T47D (cell line): ENCODE data around the gene EDA2R.

ENCODE experiments used
- DNase-seq, 2 experiments: peaks; one replicate each; pipeline versions ENCODE4 v3.0.0 to v3.0.0-alpha.2; 2011 to 2012; ENCODE audit warnings: low read depth in 1 of 2, low spot score in 1 of 2
- JUND ChIP-seq: IDR thresholded peaks from 2 replicates; pipeline ENCODE4 v1.6.1; 2012; ENCODE audit warnings: low read depth
- in situ Hi-C: cut with HindIII; loops from 2 replicates; pipeline ENCODE4 v1.10.0; 2016; ENCODE audit warnings: low sequenced_read_pairs, low pct_unique_long_range_greater_than_20kb

The EDA2R gene

GRCh38 chrX:66638591-66639500, at the start of gene EDA2R:
TSS of gene EDA2R (minus strand) at chrX:66639078. CDS start at chrX:66616020, 23,058 bp downstream.
- no peak for TF ChIP-seq JUND
- in situ Hi-C loops: no loop called here
- peak; percentile 1 to 54 for DNase-seq

GRCh38 chrX:66684196-66684595, 45.3 kb upstream of the EDA2R start:
- no peak for DNase-seq
- no peak for TF ChIP-seq JUND
- in situ Hi-C loops: no loop called here

- DNase-seq: no peak
- in situ Hi-C loops: no loop called here
- TF ChIP-seq JUND: no peak
Observed at GRCh38 chrX:66680451-66680850, 41.6 kb upstream of the EDA2R start.

GRCh38 chrX:66677430-66677829, 38.6 kb upstream of the EDA2R start:
- DNase-seq: no peak
- TF ChIP-seq JUND: no peak
- in situ Hi-C loops: no loop called here

- in situ Hi-C loops: no loop called here
- TF ChIP-seq JUND: no peak
- no peak for DNase-seq
Observed at GRCh38 chrX:66676990-66677389, 38.1 kb upstream of the EDA2R start.

- DNase-seq: no peak
- no peak for TF ChIP-seq JUND
- in situ Hi-C loops: no loop called here
Observed at GRCh38 chrX:66676413-66676812, 37.5 kb upstream of the EDA2R start.

- TF ChIP-seq JUND: no peak
- in situ Hi-C loops: no loop called here
- DNase-seq: no peak
Observed at GRCh38 chrX:66675541-66675940, 36.7 kb upstream of the EDA2R start.

- in situ Hi-C loops: no loop called here
- no peak for DNase-seq
Observed at GRCh38 chrX:66674506-66674905, 35.6 kb upstream of the EDA2R start.

GRCh38 chrX:66672106-66672505, 33.2 kb upstream of the EDA2R start:
- DNase-seq: no peak
- TF ChIP-seq JUND: no peak
- in situ Hi-C loops: no loop called here

More at GRCh38 chrX:66674506-66674905, 35.6 kb upstream of the EDA2R start:
- no peak for TF ChIP-seq JUND

GRCh38 chrX:66654411-66654810, 15.5 kb upstream of the EDA2R start:
- in situ Hi-C loops: no loop called here
- no peak for DNase-seq
- no peak for TF ChIP-seq JUND

GRCh38 chrX:66635360-66635759, 3.5 kb downstream of the EDA2R start:
- no peak for DNase-seq
- in situ Hi-C loops: no loop called here
- no peak for TF ChIP-seq JUND

- no peak for TF ChIP-seq JUND
- no peak for DNase-seq
- in situ Hi-C loops: no loop called here
Observed at GRCh38 chrX:66634272-66634671, 4.6 kb downstream of the EDA2R start.

- in situ Hi-C loops: no loop called here
- no peak for TF ChIP-seq JUND
- no peak for DNase-seq
Observed at GRCh38 chrX:66633541-66633940, 5.3 kb downstream of the EDA2R start.
